C4-2B (cell line): ENCODE measurements around the gene SIVA1.

Experiments used
- ZFX ChIP-seq: fragments of 450-650 bp; IDR thresholded peaks from 2 replicates; pipeline ENCODE4 v1.6.1; 2017
- TF ChIP-seq, protein P1 (sequence below): fragments of 450-650 bp; conservative IDR thresholded peaks from 2 replicates; pipeline ENCODE4 v1.5.1; 2017; ENCODE audit warnings: mild to moderate bottlenecking

GRCh38 chr14:104747876-104748275, 5.1 kb upstream of the SIVA1 start:
- TF ChIP-seq, protein P1, sequence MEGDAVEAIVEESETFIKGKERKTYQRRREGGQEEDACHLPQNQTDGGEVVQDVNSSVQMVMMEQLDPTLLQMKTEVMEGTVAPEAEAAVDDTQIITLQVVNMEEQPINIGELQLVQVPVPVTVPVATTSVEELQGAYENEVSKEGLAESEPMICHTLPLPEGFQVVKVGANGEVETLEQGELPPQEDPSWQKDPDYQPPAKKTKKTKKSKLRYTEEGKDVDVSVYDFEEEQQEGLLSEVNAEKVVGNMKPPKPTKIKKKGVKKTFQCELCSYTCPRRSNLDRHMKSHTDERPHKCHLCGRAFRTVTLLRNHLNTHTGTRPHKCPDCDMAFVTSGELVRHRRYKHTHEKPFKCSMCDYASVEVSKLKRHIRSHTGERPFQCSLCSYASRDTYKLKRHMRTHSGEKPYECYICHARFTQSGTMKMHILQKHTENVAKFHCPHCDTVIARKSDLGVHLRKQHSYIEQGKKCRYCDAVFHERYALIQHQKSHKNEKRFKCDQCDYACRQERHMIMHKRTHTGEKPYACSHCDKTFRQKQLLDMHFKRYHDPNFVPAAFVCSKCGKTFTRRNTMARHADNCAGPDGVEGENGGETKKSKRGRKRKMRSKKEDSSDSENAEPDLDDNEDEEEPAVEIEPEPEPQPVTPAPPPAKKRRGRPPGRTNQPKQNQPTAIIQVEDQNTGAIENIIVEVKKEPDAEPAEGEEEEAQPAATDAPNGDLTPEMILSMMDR: no peak
- TF ChIP-seq ZFX: no peak
